HG03460 (cell line): ENCODE results near the gene SIK2.

Experiments
- ATAC-seq: cut with Tn5 transposase; IDR thresholded peaks from one replicate; pipeline ENCODE4 v1.9.1; 2021; ENCODE audit not compliant: unreplicated experiment

Gene SIK2

GRCh38 chr11:111581341-111581740 lies 20.9 kb upstream of the SIK2 start:
- no peak for ATAC-seq

GRCh38 chr11:111582163-111582562 lies 20.1 kb upstream of the SIK2 start:
- ATAC-seq, result no peak

- no peak for ATAC-seq
Observed at GRCh38 chr11:111582881-111583280, 19.4 kb upstream of the SIK2 start.

- ATAC-seq, result no peak
Observed at GRCh38 chr11:111585371-111585770, 16.9 kb upstream of the SIK2 start.

GRCh38 chr11:111586388-111586831 lies 15.8 kb upstream of the SIK2 start:
- no peak for ATAC-seq

- no peak for ATAC-seq
Observed at GRCh38 chr11:111589114-111589513, 13.1 kb upstream of the SIK2 start.

- no peak for ATAC-seq
Observed at GRCh38 chr11:111589886-111590499, 12.3 kb upstream of the SIK2 start.

GRCh38 chr11:111591187-111591960 lies 10.9 kb upstream of the SIK2 start:
- ATAC-seq, result no peak

- ATAC-seq, result no peak
Observed at GRCh38 chr11:111592491-111592890, 9.8 kb upstream of the SIK2 start.

GRCh38 chr11:111596319-111596718 lies 5.9 kb upstream of the SIK2 start:
- ATAC-seq, result no peak

- ATAC-seq, result no peak
Observed at GRCh38 chr11:111598148-111598547, 4.1 kb upstream of the SIK2 start.

- no peak for ATAC-seq
Observed at GRCh38 chr11:111598559-111598958, 3.7 kb upstream of the SIK2 start.

- ATAC-seq, result no peak
Observed at GRCh38 chr11:111601636-111601978, 642 bp upstream of the SIK2 start.

GRCh38 chr11:111602865-111603610 lies 789 bp downstream of the SIK2 start:
- no peak for ATAC-seq

- ATAC-seq, result no peak
Observed at GRCh38 chr11:111603611-111604130, 1.4 kb downstream of the SIK2 start.

GRCh38 chr11:111604392-111605009 lies 2.3 kb downstream of the SIK2 start:
- ATAC-seq, result no peak

- no peak for ATAC-seq
Observed at GRCh38 chr11:111605681-111606080, 3.4 kb downstream of the SIK2 start.

GRCh38 chr11:111606986-111607385 lies 4.7 kb downstream of the SIK2 start:
- ATAC-seq, result no peak

- ATAC-seq, result no peak
Observed at GRCh38 chr11:111607751-111608150, 5.5 kb downstream of the SIK2 start.

- ATAC-seq, result no peak
Observed at GRCh38 chr11:111612224-111612623, 10.0 kb downstream of the SIK2 start.

- no peak for ATAC-seq
Observed at GRCh38 chr11:111617286-111617685, 15.0 kb downstream of the SIK2 start.
